ENCODE data around the gene CCDC6.

CCDC6 gene

DNA sequence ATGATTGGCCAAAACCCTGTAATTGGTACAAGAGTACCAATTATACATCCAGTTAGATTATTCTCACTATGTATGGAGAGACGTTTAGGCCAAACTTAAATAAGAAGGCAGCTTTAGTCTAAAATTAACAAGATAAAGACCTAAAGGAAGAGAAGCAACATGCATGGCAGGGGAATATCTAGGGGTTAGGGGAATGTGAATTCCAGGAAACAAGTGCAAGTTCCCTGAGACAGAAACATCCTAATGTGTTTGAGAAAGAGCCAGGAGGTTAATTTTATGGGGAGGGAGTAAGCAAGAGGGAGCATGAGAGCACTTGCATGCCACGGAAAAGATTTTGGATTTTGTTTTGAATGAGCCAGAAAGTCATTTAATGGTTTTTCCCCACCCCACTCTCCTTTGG, 39.6 kb upstream of the CCDC6 start:
- no peak for TF ChIP-seq SIN3A (IDR thresholded peaks at IDR 0.05; ENCODE audit: borderline replicate concordance, insufficient read depth, low read length)
- TF ChIP-seq, protein P1, sequence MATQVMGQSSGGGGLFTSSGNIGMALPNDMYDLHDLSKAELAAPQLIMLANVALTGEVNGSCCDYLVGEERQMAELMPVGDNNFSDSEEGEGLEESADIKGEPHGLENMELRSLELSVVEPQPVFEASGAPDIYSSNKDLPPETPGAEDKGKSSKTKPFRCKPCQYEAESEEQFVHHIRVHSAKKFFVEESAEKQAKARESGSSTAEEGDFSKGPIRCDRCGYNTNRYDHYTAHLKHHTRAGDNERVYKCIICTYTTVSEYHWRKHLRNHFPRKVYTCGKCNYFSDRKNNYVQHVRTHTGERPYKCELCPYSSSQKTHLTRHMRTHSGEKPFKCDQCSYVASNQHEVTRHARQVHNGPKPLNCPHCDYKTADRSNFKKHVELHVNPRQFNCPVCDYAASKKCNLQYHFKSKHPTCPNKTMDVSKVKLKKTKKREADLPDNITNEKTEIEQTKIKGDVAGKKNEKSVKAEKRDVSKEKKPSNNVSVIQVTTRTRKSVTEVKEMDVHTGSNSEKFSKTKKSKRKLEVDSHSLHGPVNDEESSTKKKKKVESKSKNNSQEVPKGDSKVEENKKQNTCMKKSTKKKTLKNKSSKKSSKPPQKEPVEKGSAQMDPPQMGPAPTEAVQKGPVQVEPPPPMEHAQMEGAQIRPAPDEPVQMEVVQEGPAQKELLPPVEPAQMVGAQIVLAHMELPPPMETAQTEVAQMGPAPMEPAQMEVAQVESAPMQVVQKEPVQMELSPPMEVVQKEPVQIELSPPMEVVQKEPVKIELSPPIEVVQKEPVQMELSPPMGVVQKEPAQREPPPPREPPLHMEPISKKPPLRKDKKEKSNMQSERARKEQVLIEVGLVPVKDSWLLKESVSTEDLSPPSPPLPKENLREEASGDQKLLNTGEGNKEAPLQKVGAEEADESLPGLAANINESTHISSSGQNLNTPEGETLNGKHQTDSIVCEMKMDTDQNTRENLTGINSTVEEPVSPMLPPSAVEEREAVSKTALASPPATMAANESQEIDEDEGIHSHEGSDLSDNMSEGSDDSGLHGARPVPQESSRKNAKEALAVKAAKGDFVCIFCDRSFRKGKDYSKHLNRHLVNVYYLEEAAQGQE (IDR thresholded peaks at IDR 0.05; ENCODE audit: insufficient read depth in 1 of 2, low read depth in 2 of 2, low read length in 2 of 2): no peak
- TF ChIP-seq POLR2AphosphoS5 (IDR thresholded peaks at IDR 0.05; ENCODE audit: low read depth, low read length): no peak
- TF ChIP-seq TAF1 (IDR thresholded peaks at IDR 0.05; ENCODE audit: borderline replicate concordance, insufficient read depth, low read length): no peak
- TF ChIP-seq FOXP2 (optimal IDR thresholded peaks at IDR 0.05; ENCODE audit: borderline replicate concordance, extremely low read depth, extremely low read length, insufficient read depth): no peak

DNA sequence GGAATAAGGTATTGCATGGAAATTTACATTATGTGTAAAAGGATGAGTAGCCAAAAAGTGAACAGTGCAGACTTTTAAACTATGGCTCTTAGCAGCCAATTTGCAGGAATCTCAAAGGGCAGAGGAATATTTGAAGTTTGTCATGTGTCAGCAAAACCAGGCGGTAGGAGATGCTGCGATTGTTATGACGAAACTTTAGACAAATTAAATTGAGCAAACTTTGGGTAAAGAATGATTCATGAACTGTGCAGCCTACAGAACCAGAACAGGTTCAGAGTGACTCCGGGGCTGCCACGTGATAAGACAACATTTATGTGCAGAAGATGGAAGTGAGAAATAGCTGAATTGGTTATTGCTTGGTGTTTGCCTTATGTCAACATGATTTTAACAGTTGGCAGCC, 39.2 kb upstream of the CCDC6 start:
- TF ChIP-seq, protein P1 (IDR thresholded peaks at IDR 0.05; ENCODE audit: insufficient read depth in 1 of 2, low read depth in 2 of 2, low read length in 2 of 2): no peak
- TF ChIP-seq POLR2AphosphoS5 (IDR thresholded peaks at IDR 0.05; ENCODE audit: low read depth, low read length) (no peak), TAF1 (IDR thresholded peaks at IDR 0.05; ENCODE audit: borderline replicate concordance, insufficient read depth, low read length) (no peak), SIN3A (IDR thresholded peaks at IDR 0.05; ENCODE audit: borderline replicate concordance, insufficient read depth, low read length) (no peak), FOXP2 (optimal IDR thresholded peaks at IDR 0.05; ENCODE audit: borderline replicate concordance, extremely low read depth, extremely low read length, insufficient read depth) (no peak)

DNA sequence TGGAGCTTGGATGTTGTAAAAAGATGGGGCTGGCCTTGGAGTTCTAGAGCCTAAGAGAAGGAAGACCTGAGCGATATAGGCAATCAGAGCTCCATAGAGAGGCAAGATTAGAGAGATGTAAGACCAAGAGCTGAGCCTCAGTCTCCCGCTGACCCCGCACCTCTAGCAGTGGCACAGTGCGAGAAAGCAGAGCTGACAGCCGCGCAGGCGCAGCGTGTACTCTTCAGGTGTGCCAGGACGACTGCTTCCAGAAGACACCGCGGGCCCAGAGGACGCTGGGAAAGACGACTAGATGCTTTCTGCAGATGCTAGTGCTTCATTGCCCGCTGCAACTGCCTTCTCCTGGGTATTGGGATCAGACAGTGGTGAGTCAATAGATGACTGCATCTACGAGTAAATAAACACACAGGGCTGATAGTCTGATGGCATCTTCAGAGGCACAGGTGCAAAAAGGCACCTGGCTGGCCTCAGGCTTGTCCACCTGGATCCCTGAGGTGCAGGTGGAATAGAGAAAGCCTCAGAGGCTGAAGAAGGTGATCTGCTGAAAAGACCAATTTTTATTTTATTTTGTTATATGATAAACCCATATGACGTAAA, 38.1 kb upstream of the CCDC6 start:
- no peak for TF ChIP-seq POLR2AphosphoS5 (IDR thresholded peaks at IDR 0.05; ENCODE audit: low read depth, low read length)
- no peak for TF ChIP-seq SIN3A (IDR thresholded peaks at IDR 0.05; ENCODE audit: borderline replicate concordance, insufficient read depth, low read length)
- no peak for TF ChIP-seq TAF1 (IDR thresholded peaks at IDR 0.05; ENCODE audit: borderline replicate concordance, insufficient read depth, low read length)
- TF ChIP-seq FOXP2 (optimal IDR thresholded peaks at IDR 0.05; ENCODE audit: borderline replicate concordance, extremely low read depth, extremely low read length, insufficient read depth): no peak
- TF ChIP-seq, protein P1 (IDR thresholded peaks at IDR 0.05; ENCODE audit: insufficient read depth in 1 of 2, low read depth in 2 of 2, low read length in 2 of 2): no peak

DNA sequence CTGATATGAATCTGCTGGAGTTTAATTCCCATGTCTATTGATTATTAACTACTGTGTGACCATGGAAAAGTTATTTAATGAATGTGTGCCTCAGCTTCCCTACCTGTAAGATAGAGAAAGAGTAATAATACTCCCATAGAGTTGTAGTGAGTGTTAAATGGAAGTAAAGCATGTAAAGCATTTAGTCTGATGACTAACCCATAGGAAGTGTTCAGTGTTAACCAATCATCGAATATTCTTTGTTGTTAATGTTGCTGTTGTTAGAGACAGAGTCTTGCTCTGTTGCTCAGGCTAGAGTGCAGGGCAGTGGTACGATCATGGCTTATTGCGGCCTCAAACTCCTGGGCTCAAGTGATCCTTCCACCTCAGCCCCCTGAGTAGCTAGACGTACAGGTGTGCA, 36.2 kb upstream of the CCDC6 start:
- TF ChIP-seq SIN3A (IDR thresholded peaks at IDR 0.05; ENCODE audit: borderline replicate concordance, insufficient read depth, low read length) (no peak), TAF1 (IDR thresholded peaks at IDR 0.05; ENCODE audit: borderline replicate concordance, insufficient read depth, low read length) (no peak), FOXP2 (optimal IDR thresholded peaks at IDR 0.05; ENCODE audit: borderline replicate concordance, extremely low read depth, extremely low read length, insufficient read depth) (no peak), POLR2AphosphoS5 (IDR thresholded peaks at IDR 0.05; ENCODE audit: low read depth, low read length) (no peak)
- TF ChIP-seq, protein P1 (IDR thresholded peaks at IDR 0.05; ENCODE audit: insufficient read depth in 1 of 2, low read depth in 2 of 2, low read length in 2 of 2): no peak

Measured in PFSK-1 (cell line).